Mesenchymal stem cell (in vitro differentiated cells and primary cell): ENCODE measurements around the gene OR10J4.

Experiments
- DNase-seq: peaks from one replicate; pipeline ENCODE4 v3.0.0-alpha.2; 2013
- H2AFZ ChIP-seq: one replicate; pipeline ENCODE4 v1.6.1; 2013; ENCODE audit warnings: low read depth, mild to moderate bottlenecking, control low read depth, inconsistent platforms, low read length, moderate library complexity
- H2AK5ac ChIP-seq: 2 replicates; pipeline ENCODE4 v1.6.1; 2013; ENCODE audit warnings: low read length, moderate library complexity, mild to moderate bottlenecking, inconsistent platforms; ENCODE audit not compliant: severe bottlenecking
- H2BK120ac ChIP-seq: one replicate; pipeline ENCODE4 v1.6.1; 2013; ENCODE audit warnings: low read depth, mild to moderate bottlenecking, inconsistent platforms, low read length, moderate library complexity
- H2BK12ac ChIP-seq, 2 experiments: one replicate each; pipeline ENCODE4 v1.6.1; 2013; ENCODE audit warnings: inconsistent platforms in 2 of 2, low read length in 2 of 2, mild to moderate bottlenecking in 2 of 2, moderate library complexity in 2 of 2, control low read depth in 1 of 2
- H2BK15ac ChIP-seq: one replicate; pipeline ENCODE4 v1.6.1; 2013; ENCODE audit warnings: mild to moderate bottlenecking, low read depth, inconsistent platforms; ENCODE audit not compliant: poor library complexity, severe bottlenecking
- H2BK5ac ChIP-seq: 2 replicates; pipeline ENCODE4 v1.6.1; 2013; ENCODE audit warnings: low read depth, mild to moderate bottlenecking, low read length, control low read depth, inconsistent platforms; ENCODE audit not compliant: poor library complexity, severe bottlenecking
- H3K14ac ChIP-seq, 2 experiments: one replicate each; pipeline ENCODE4 v1.6.1; 2013; ENCODE audit warnings: inconsistent platforms in 2 of 2, low read length in 2 of 2, control low read depth in 1 of 2, mild to moderate bottlenecking in 1 of 2, moderate library complexity in 1 of 2
- H3K18ac ChIP-seq, 2 experiments: one replicate each; pipeline ENCODE4 v1.6.1; 2013; ENCODE audit warnings: inconsistent platforms in 2 of 2, low read length in 2 of 2, control low read depth in 1 of 2, low read depth in 1 of 2, mild to moderate bottlenecking in 1 of 2
- H3K23ac ChIP-seq, 2 experiments: one replicate each; pipeline ENCODE4 v1.6.1; 2013; ENCODE audit warnings: inconsistent platforms in 2 of 2, low read length in 2 of 2, mild to moderate bottlenecking in 2 of 2, moderate library complexity in 2 of 2, control low read depth in 1 of 2
- H3K27ac ChIP-seq: 2 replicates; pipeline ENCODE4 v1.5.1; 2013; ENCODE audit warnings: mild to moderate bottlenecking, moderate library complexity, low read length, control low read depth, inconsistent platforms; ENCODE audit not compliant: poor library complexity, severe bottlenecking
- H3K27me3 ChIP-seq, 2 experiments: 2 replicates each; pipeline versions ENCODE4 v1.6.1 to v1.7.0; 2013; ENCODE audit warnings: low read length in 2 of 2, mild to moderate bottlenecking in 2 of 2, moderate library complexity in 2 of 2, control low read depth in 1 of 2, inconsistent platforms in 1 of 2; ENCODE audit not compliant: control insufficient read depth in 1 of 2, insufficient read depth in 1 of 2
- H3K36me3 ChIP-seq, 2 experiments: 2 replicates each; pipeline versions ENCODE4 v1.6.1 to v1.7.0; 2013; ENCODE audit warnings: low read length in 2 of 2, control low read depth in 1 of 2, inconsistent platforms in 1 of 2, low read depth in 1 of 2, mild to moderate bottlenecking in 1 of 2; ENCODE audit not compliant: insufficient read depth in 2 of 2, control insufficient read depth in 1 of 2
- H3K4ac ChIP-seq, 2 experiments: one replicate each; pipeline ENCODE4 v1.6.1; 2013; ENCODE audit warnings: inconsistent platforms in 2 of 2, low read length in 2 of 2, mild to moderate bottlenecking in 2 of 2, moderate library complexity in 2 of 2, control low read depth in 1 of 2, low read depth in 1 of 2
- H3K4me1 ChIP-seq: 2 replicates; pipeline ENCODE4 v1.6.1; 2013; ENCODE audit warnings: low read depth, low read length, control low read depth; ENCODE audit not compliant: control insufficient read depth, insufficient read depth
- H3K4me2 ChIP-seq: 2 replicates; pipeline ENCODE4 v1.6.1; 2013; ENCODE audit warnings: low read length, mild to moderate bottlenecking, inconsistent platforms; ENCODE audit not compliant: poor library complexity, severe bottlenecking
- H3K4me3 ChIP-seq, 2 experiments: 2 replicates each; pipeline versions ENCODE4 v1.5.1 to v1.7.0; 2013; ENCODE audit warnings: low read length in 2 of 2, mild to moderate bottlenecking in 2 of 2, control low read depth in 1 of 2, low read depth in 1 of 2; ENCODE audit not compliant: insufficient read depth in 1 of 2
- H3K79me1 ChIP-seq: replicated peaks from 2 replicates; pipeline ENCODE4 v1.6.1; 2013; ENCODE audit warnings: mild to moderate bottlenecking, control low read depth, low read length, inconsistent platforms; ENCODE audit not compliant: poor library complexity, severe bottlenecking
- H3K9ac ChIP-seq: 2 replicates; pipeline ENCODE4 v1.7.0; 2013; ENCODE audit warnings: mild to moderate bottlenecking, low read length, moderate library complexity
- H3K9me3 ChIP-seq: 2 replicates; pipeline ENCODE4 v1.7.0; 2013; ENCODE audit warnings: mild to moderate bottlenecking, low read length; ENCODE audit not compliant: control insufficient read depth
- H4K8ac ChIP-seq: one replicate; pipeline ENCODE4 v1.6.1; 2013; ENCODE audit warnings: inconsistent platforms, mild to moderate bottlenecking, low read length, moderate library complexity
- H4K91ac ChIP-seq: one replicate; pipeline ENCODE4 v1.6.1; 2013; ENCODE audit warnings: mild to moderate bottlenecking, low read length, inconsistent platforms
- WGBS: methylation state at CpG from one replicate; pipeline ENCODE4 v1.1.7; 2013; ENCODE audit warnings: mixed read lengths; 5-methylcytosine and 5-hydroxymethylcytosine counted together

OR10J4 gene

GRCh38 chr1:159439422-159439821 is 7.4 kb downstream of the OR10J4 start, which contains the start of gene OR10J1:
TSS of gene OR10J1 (plus strand) at chr1:159439722. CDS start at chr1:159439792, 70 bp downstream.
- H3K79me1 ChIP-seq = no peaks in the 10 kb centered on the region
- H3K14ac ChIP-seq = no peak within 1 kb of the TSS
- no peaks in the 10 kb centered on the region for H3K36me3 ChIP-seq
- no peak within 1 kb of the TSS for H3K27ac ChIP-seq
- H2BK12ac ChIP-seq = no peak within 1 kb of the TSS
- H3K4ac ChIP-seq = no peak within 1 kb of the TSS
- H3K4me3 ChIP-seq = no peak within 1 kb of the TSS
- no peak within 1 kb of the TSS for H2BK15ac ChIP-seq
- no peak within 1 kb of the TSS for H2BK5ac ChIP-seq
- no peak within 1 kb of the TSS for H3K4me2 ChIP-seq
- no peak within 1 kb of the TSS for H3K9ac ChIP-seq
- no peak within 1 kb of the TSS for H3K18ac ChIP-seq
- H3K27me3 ChIP-seq = no peaks in the 10 kb centered on the region
- no peaks in the 10 kb centered on the region for H3K9me3 ChIP-seq
- no peak within 1 kb of the TSS for H4K91ac ChIP-seq
- no peak within 1 kb of the TSS for H2BK120ac ChIP-seq
- no peak for DNase-seq
- H2AFZ ChIP-seq = no peak within 1 kb of the TSS
- no peak within 1 kb of the TSS for H3K23ac ChIP-seq
- no peaks in the 10 kb centered on the region for H3K4me1 ChIP-seq
- H4K8ac ChIP-seq = no peak within 1 kb of the TSS
- no peak within 1 kb of the TSS for H2AK5ac ChIP-seq

GRCh38 chr1:159441360-159441759 is 9.4 kb downstream of the OR10J4 start:
- H3K4ac ChIP-seq = no peak overlapping the region
- no peak overlapping the region for H3K27ac ChIP-seq
- H3K4me2 ChIP-seq = no peak overlapping the region
- H2BK12ac ChIP-seq = no peak overlapping the region
- H3K18ac ChIP-seq = no peak overlapping the region
- H2AFZ ChIP-seq = no peak overlapping the region
- no peak overlapping the region for H3K4me3 ChIP-seq
- H2BK120ac ChIP-seq = no peak overlapping the region
- no peaks in the 10 kb centered on the region for H3K27me3 ChIP-seq
- no peaks in the 10 kb centered on the region for H3K4me1 ChIP-seq
- DNase-seq = no peak
- no peak overlapping the region for H3K14ac ChIP-seq
- no peak overlapping the region for H4K91ac ChIP-seq
- H3K79me1 ChIP-seq = no peaks in the 10 kb centered on the region
- no peak overlapping the region for H2AK5ac ChIP-seq
- H4K8ac ChIP-seq = no peak overlapping the region
- H3K9me3 ChIP-seq = no peaks in the 10 kb centered on the region
- no peaks in the 10 kb centered on the region for H3K36me3 ChIP-seq
- no peak overlapping the region for H2BK15ac ChIP-seq
- H2BK5ac ChIP-seq = no peak overlapping the region
- H3K9ac ChIP-seq = no peak overlapping the region
- H3K23ac ChIP-seq = no peak overlapping the region

GRCh38 chr1:159442428-159442827 is 10.4 kb downstream of the OR10J4 start:
- Histone ChIP-seq H2BK120ac (no peak overlapping the region), H3K9me3 (peaks cover 5% of the 10 kb centered on the region), H3K23ac (no peak overlapping the region), H4K8ac (no peak overlapping the region), H3K36me3 (no peaks in the 10 kb centered on the region), H3K4me1 (no peaks in the 10 kb centered on the region), H4K91ac (no peak overlapping the region), H3K79me1 (no peaks in the 10 kb centered on the region), H3K27me3 (no peaks in the 10 kb centered on the region), H2BK12ac (no peak overlapping the region), H3K4me2 (no peak overlapping the region), H2AK5ac (no peak overlapping the region), H2BK5ac (no peak overlapping the region), H3K4ac (no peak overlapping the region), H3K18ac (no peak overlapping the region), H3K9ac (no peak overlapping the region), H2AFZ (no peak overlapping the region), H3K14ac (no peak overlapping the region), H3K4me3 (no peak overlapping the region), H3K27ac (no peak overlapping the region), H2BK15ac (no peak overlapping the region)
- 20% methylated on average over 1 of the region's 2 CpGs for WGBS
- no peak for DNase-seq

- no peaks in the 10 kb centered on the region for H3K79me1 ChIP-seq
- H3K4ac ChIP-seq = no peak overlapping the region
- no peak overlapping the region for H4K8ac ChIP-seq
- no peak overlapping the region for H3K23ac ChIP-seq
- no peaks in the 10 kb centered on the region for H3K27me3 ChIP-seq
- H3K4me3 ChIP-seq = no peak overlapping the region
- H2AK5ac ChIP-seq = no peak overlapping the region
- no peak overlapping the region for H2BK120ac ChIP-seq
- H2AFZ ChIP-seq = no peak overlapping the region
- H2BK12ac ChIP-seq = no peak overlapping the region
- H3K18ac ChIP-seq = no peak overlapping the region
- H3K4me2 ChIP-seq = no peak overlapping the region
- H4K91ac ChIP-seq = no peak overlapping the region
- WGBS = 35% methylated on average over 3 of the region's 4 CpGs
- no peaks in the 10 kb centered on the region for H3K36me3 ChIP-seq
- no peak overlapping the region for H2BK15ac ChIP-seq
- H3K9me3 ChIP-seq = peaks cover 10% of the 10 kb centered on the region
- H2BK5ac ChIP-seq = no peak overlapping the region
- no peak overlapping the region for H3K14ac ChIP-seq
- no peaks in the 10 kb centered on the region for H3K4me1 ChIP-seq
- no peak overlapping the region for H3K9ac ChIP-seq
- no peak overlapping the region for H3K27ac ChIP-seq
- DNase-seq = no peak
Measured at GRCh38 chr1:159443066-159443750, 11.2 kb downstream of the OR10J4 start.
